Measurements from ENCODE around the gene BMERB1.

GRCh38 chr16:15517743-15518377 lies 83.5 kb downstream of the BMERB1 start:
- TF ChIP-seq CTCF (IDR thresholded peaks at IDR 0.05) (no peak), NRF1 (IDR thresholded peaks at IDR 0.05; ENCODE audit: low read depth, low read length) (no peak), FOXJ3 (CRISPR knock-in tag; IDR thresholded peaks at IDR 0.05) (no peak), TCF12 (IDR thresholded peaks at IDR 0.05) (no peak), RFX5 (IDR thresholded peaks at IDR 0.05; ENCODE audit: low read length) (no peak), SMC3 (IDR thresholded peaks at IDR 0.05; ENCODE audit: low read depth, low read length) (no peak), RCOR1 (IDR thresholded peaks at IDR 0.05; ENCODE audit: low read length) (no peak), EZH2phosphoT487 (IDR thresholded peaks at IDR 0.05; ENCODE audit: borderline replicate concordance, low read depth) (no peak), EP300 (IDR thresholded peaks at IDR 0.05; ENCODE audit: borderline replicate concordance in 1 of 2, low read depth in 1 of 2, low read length in 1 of 2) (no peak), NFIC (IDR thresholded peaks at IDR 0.05; ENCODE audit: borderline replicate concordance) (no peak)
